NCI-H82 treated with DMSO at 0.1 percent for 48 hours (cell line): ENCODE results near the gene BICDL2.
"Not testable (repeated sequence)": the region's sequence is repeated elsewhere in the genome, so short reads cannot be mapped to it uniquely, and the experiment has no call there.

ENCODE experiments used
- DNase-seq: peaks from one replicate; lab custom pipeline; 2025; ENCODE audit not compliant: unreplicated experiment; lab: John Stamatoyannopoulos, UW

The BICDL2 gene

DNA sequence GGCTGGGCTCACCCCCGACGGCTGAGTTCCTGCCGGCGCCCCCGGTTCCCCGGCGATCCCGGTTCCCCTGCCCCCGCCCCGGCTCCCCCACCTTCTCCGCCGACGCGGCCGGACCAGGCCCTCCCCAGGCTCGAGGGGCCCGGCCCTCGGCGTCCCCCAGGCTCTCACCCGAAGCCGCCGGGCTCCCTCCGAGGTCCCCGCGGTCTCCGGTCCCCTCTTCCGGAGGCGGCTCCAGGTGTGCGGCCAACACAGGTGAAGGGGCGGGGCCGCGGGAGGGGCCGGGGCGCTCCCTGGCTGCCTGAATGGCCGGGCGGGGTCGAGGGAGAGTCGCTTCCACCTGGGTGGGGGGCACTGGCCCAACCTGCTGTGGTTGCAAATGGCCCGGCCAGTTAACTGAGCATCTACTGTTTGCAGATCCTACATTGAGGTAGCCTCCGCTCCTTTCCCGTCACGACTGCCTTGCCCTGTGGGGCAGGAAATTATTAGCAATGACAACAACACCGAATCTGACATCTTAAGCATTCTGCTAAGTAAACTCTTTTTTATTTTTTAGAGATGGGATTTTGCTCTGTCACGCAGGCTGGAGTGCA is at the start of gene BICDL2:
BICDL2 (minus strand) TSS at position 219 of the 590 bp plus-strand sequence. CDS start 1,448 bp downstream, outside the sequence.
- DNase-seq = no peak

- no peak for DNase-seq
These were observed 49.3 kb upstream of the BICDL2 start for GRCh38 chr16:3085868-3086595.

DNA sequence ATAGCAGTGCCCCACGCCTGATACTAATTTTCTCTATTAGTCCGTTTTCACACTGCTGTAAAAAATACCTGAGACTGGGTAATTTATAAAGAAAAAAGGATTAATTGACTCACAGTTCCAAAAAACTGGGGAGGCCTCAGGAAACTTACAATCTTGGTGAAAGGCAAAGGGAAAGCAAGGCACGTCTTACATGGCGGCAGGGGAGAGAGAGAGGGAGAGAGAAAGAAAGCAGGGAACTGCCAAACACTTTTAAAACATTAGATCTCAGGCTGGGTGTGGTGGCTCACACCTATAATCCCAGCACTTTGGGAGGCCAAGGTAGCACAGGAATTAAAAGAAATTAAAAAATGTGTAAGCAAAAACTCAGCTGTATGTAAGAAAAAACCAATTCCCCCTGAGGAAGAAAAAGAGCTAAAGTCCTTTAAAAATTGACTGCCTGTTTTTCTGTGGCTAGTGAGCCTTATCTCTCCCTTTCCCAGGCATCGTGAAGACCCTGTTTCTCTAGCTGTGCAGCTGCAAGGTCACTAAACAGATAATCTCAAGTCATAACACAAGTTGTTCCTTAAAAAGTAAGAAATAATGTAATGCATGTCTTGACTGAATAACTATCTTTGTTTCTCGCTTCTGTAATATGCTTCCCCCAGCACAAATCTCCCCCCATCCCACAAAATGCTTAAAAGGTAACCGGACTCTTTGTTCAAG is 48.4 kb upstream of the BICDL2 start:
- no peak for DNase-seq

DNA sequence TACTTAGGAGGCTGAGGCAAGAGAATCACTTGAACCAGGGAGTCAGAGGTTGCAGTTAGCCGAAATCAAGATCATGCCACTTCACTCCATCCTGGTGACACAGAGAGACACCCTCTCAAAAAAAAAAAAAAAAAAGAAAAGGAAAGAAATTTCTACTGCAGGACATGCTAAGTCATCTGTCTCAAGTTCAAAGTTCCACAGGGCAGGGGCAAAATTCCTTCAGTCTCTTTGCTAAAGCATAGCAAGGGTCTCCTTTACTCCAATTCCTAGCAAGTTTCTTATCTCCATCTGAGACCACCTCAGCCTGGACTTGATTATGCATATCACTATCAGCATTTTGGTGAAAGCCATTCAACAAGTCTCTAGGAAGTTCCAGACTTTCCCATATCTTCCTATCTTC is 47.7 kb upstream of the BICDL2 start:
- no peak for DNase-seq

DNA sequence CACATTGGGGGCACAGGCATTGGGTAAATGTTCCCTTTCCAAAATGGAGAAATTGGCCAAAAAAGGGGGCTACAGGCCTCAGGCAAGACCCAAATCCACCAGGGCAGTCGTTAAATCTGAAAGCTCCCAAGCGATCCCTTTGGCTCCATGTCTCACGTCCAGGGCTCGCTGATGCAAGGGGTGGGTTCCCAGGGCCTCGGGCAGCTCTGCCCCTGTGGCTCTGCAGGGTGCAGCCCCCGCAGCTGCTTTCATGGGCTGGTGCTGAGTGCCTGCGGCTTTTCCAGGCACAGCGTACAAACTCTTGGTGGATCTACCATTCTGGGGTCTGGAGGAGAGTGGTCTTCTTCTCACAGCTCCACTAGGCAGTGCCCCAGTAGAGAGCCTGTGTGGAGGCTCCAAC is 46.7 kb upstream of the BICDL2 start:
- DNase-seq = not testable (repeated sequence)

DNA sequence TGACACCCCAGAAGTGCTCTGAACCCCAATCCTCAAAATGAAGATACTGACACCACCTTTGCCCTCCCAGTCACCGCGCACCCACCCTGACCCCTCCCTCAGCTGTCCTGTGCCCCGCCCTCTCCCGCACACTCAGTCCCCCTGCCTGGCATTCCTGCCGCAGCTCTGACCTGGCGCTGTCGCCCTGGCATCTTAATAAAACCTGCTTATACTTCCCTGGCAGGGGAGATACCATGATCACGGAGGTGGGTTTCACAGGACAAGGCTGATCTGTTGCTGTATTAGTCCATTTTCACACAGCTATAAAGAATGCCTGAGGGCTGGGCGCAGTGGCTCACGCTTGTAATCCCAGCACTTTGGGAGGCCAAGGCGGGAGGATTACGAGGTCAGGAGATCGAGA is 45.2 kb upstream of the BICDL2 start:
- not testable (repeated sequence) for DNase-seq

GRCh38 chr16:3080024-3080423 is 43.3 kb upstream of the BICDL2 start:
- DNase-seq = no peak

GRCh38 chr16:3076577-3076976 is 39.8 kb upstream of the BICDL2 start:
- DNase-seq = no peak

- DNase-seq = not testable (repeated sequence)
These were observed 39.2 kb upstream of the BICDL2 start for GRCh38 chr16:3075946-3076345.

DNA sequence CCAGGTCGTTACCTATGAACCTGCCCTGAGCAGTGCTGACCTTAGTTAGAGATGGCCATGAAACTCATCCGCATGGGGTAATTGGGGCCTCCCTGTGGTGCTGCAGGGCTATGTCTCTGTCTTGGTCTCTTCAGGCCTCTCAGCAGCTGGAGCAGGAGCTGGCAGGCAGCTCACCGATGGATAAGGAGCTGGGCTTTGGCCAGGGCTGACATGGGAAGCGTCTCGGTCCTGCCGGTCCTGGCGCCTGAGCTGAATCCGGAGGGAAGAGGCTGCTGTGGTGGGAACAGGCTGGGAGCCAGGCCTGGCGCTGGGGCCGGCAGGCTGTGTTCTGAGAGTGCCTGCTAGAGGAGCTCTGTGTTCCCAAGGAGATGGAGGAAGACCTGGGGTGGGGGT is 38.8 kb upstream of the BICDL2 start:
- DNase-seq = no peak

DNA sequence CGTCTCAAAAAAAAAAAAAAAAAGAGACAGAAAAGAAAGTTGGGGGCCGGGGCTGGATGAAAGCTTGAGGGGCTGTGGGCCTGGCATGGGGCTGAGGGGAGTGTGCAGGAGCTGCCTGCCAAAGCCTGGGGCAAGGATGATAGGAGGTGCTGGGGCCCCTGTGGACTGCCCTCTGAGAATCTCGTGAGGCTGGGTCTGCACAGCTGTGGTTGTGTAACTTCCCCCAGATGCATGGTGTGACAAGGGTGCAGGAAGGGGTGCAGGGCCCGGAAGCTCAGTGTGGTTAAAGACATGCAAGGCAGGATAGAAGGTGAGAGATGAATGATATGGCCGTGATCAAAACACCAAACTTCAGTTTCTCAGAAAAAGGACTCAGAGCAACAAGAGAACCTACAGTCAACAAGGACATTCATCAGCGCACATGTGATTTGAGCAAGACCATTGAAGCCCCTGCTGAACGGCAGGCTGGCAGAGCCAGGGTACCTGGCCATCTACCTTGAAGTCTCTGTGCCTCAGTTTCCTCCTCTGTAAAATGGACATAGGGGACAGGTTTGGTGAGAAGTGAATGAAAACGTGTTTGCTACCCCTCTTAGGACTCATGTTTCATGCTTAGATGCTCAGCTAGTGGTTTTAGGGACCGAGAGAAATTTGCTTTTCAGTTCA is 38.2 kb upstream of the BICDL2 start:
- no peak for DNase-seq

- no peak for DNase-seq
These were observed 36.7 kb upstream of the BICDL2 start for GRCh38 chr16:3073448-3073847.

- not testable (repeated sequence) for DNase-seq
These were observed 36.0 kb upstream of the BICDL2 start for GRCh38 chr16:3072576-3073263.

DNA sequence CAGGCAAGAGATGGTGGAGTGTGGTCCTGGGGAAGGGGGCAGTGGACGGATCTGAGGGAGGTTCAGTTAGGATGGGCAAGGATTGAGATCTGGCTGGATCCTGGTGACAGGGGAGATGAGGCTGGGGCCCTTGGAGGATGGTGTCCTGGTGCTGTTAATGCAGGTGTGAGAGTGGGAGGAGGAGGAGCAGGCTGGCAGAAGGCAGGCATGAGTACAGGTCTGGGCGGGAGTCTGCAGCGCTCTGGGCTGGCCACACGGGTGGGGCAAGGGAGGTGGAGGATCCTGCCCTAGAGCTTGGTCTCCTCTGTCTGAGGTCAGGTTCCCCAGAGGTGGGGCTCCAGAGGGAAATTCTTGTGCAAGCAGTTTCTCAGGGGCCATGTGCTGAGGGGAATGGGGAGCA is 35.4 kb upstream of the BICDL2 start:
- not testable (repeated sequence) for DNase-seq

DNA sequence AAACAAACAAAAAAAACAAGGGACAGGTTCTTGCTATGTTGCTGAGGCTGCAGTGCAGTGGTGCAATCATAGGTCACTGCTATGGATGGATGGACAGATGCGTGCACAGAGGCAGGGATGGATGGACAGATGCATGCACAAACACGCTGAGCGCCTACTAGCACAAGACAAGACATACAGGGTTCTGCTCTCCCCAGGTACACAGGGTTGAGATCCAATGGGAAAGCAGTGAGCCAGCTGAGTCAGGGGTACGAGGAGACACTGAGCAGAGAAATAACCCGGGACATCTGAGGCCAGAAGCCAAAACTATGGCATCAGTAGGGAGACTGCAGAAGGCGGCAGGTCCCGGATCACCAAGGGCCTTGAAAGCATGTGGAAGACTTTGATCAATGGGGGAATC is 34.9 kb upstream of the BICDL2 start:
- DNase-seq = no peak

- no peak for DNase-seq
These were observed 33.9 kb upstream of the BICDL2 start for GRCh38 chr16:3070608-3071111.

- not testable (repeated sequence) for DNase-seq
These were observed 32.4 kb upstream of the BICDL2 start for GRCh38 chr16:3069146-3069545.

GRCh38 chr16:3068487-3068886 is 31.7 kb upstream of the BICDL2 start:
- DNase-seq = no peak

- no peak for DNase-seq
These were observed 29.6 kb upstream of the BICDL2 start for GRCh38 chr16:3066440-3066748.

GRCh38 chr16:3065742-3066439 is 29.1 kb upstream of the BICDL2 start:
- DNase-seq = no peak
